Measurements from ENCODE around the gene NHERF2. TPM values are rescaled to one million over a fixed set of nuclear protein-coding genes. Genes with fewer than 3 reads are reported as not detected.

Gene NHERF2
- total RNA-seq, 6 experiments from 2014 or later, result 140 to 177 (median 152) TPM

GRCh38 chr16:2002406-2003230, 24.1 kb upstream of the NHERF2 start:
- H3K4me1 Mint-ChIP-seq (ENCODE audit: low read depth), result peaks cover 13% of the 10 kb centered on the region
- no peak for DNase-seq
- no peak overlapping the region for H3K4me3 Mint-ChIP-seq
- no peak overlapping the region for H3K27ac Mint-ChIP-seq
- H3K9me3 Mint-ChIP-seq, result no peaks in the 10 kb centered on the region
- H3K36me3 Mint-ChIP-seq (ENCODE audit: low read depth), result peaks cover 5% of the 10 kb centered on the region; the same call in 1 of the 2 replicates
- no peaks in the 10 kb centered on the region for H3K27me3 Mint-ChIP-seq (ENCODE audit: insufficient read depth)
- TF ChIP-seq CTCF (IDR thresholded peaks at IDR 0.05), result no peak

GRCh38 chr16:2003231-2003826, 23.4 kb upstream of the NHERF2 start:
- H3K4me1 Mint-ChIP-seq (ENCODE audit: low read depth), result peaks cover 15% of the 10 kb centered on the region
- no peaks in the 10 kb centered on the region for H3K27me3 Mint-ChIP-seq (ENCODE audit: insufficient read depth)
- H3K27ac Mint-ChIP-seq, result no peak overlapping the region
- no peak for DNase-seq
- H3K9me3 Mint-ChIP-seq, result no peaks in the 10 kb centered on the region
- no peak overlapping the region for H3K4me3 Mint-ChIP-seq
- peaks cover 2% of the 10 kb centered on the region; the same call in 1 of the 2 replicates for H3K36me3 Mint-ChIP-seq (ENCODE audit: low read depth)
- no peak for TF ChIP-seq CTCF (IDR thresholded peaks at IDR 0.05)

GRCh38 chr16:2003827-2004641, 22.7 kb upstream of the NHERF2 start:
- Mint-ChIP-seq H3K27me3 (ENCODE audit: insufficient read depth) (peaks cover 2% of the 10 kb centered on the region; the same call in 1 of the 2 replicates), H3K27ac (no peak overlapping the region), H3K9me3 (no peaks in the 10 kb centered on the region), H3K4me1 (ENCODE audit: low read depth) (peaks cover 19% of the 10 kb centered on the region), H3K4me3 (no peak overlapping the region), H3K36me3 (ENCODE audit: low read depth) (peaks cover 5% of the 10 kb centered on the region; the same call in 1 of the 2 replicates)
- TF ChIP-seq CTCF (IDR thresholded peaks at IDR 0.05), result peak; percentile 98
- DNase-seq, result peak; percentile 82

- H3K36me3 Mint-ChIP-seq (ENCODE audit: low read depth), result peaks cover 5% of the 10 kb centered on the region; the same call in 1 of the 2 replicates
- no peak overlapping the region for H3K4me3 Mint-ChIP-seq
- no peak overlapping the region for H3K27ac Mint-ChIP-seq
- H3K27me3 Mint-ChIP-seq (ENCODE audit: insufficient read depth), result peaks cover 2% of the 10 kb centered on the region; the same call in 1 of the 2 replicates
- DNase-seq, result no peak
- H3K9me3 Mint-ChIP-seq, result no peaks in the 10 kb centered on the region
- H3K4me1 Mint-ChIP-seq (ENCODE audit: low read depth), result peaks cover 20% of the 10 kb centered on the region
- TF ChIP-seq CTCF (IDR thresholded peaks at IDR 0.05), result no peak
Measured at GRCh38 chr16:2004795-2005517, 21.7 kb upstream of the NHERF2 start.

GRCh38 chr16:2005646-2006045, 21.1 kb upstream of the NHERF2 start:
- Mint-ChIP-seq H3K4me1 (ENCODE audit: low read depth) (peaks cover 26% of the 10 kb centered on the region), H3K36me3 (ENCODE audit: low read depth) (peaks cover 5% of the 10 kb centered on the region; the same call in 1 of the 2 replicates), H3K27ac (no peak overlapping the region), H3K4me3 (no peak overlapping the region), H3K9me3 (no peaks in the 10 kb centered on the region), H3K27me3 (ENCODE audit: insufficient read depth) (peaks cover 2% of the 10 kb centered on the region; the same call in 1 of the 2 replicates)
- no peak for DNase-seq
- no peak for TF ChIP-seq CTCF (IDR thresholded peaks at IDR 0.05)

Measured in HFFc6 (cell line).